DOHH2 (cell line): Measurements from ENCODE around the gene TMEM140.

Source experiments
- EZH2phosphoT487 ChIP-seq: fragments of 200-600 bp; sonication (generic); IDR thresholded peaks from 2 replicates; pipeline ENCODE4 v1.6.1; 2017; ENCODE audit warnings: borderline replicate concordance, mild to moderate bottlenecking, antibody characterized with exemption, low read length, moderate library complexity, mixed read lengths
- TF ChIP-seq, protein P1 (sequence below): fragments of 200-600 bp; sonication (generic); IDR thresholded peaks from one replicate; pipeline ENCODE4 v1.5.1; 2014; ENCODE audit warnings: antibody characterized with exemption, mild to moderate bottlenecking, low read depth, low read length; ENCODE audit not compliant: poor library complexity, severe bottlenecking

- TF ChIP-seq, protein P1, sequence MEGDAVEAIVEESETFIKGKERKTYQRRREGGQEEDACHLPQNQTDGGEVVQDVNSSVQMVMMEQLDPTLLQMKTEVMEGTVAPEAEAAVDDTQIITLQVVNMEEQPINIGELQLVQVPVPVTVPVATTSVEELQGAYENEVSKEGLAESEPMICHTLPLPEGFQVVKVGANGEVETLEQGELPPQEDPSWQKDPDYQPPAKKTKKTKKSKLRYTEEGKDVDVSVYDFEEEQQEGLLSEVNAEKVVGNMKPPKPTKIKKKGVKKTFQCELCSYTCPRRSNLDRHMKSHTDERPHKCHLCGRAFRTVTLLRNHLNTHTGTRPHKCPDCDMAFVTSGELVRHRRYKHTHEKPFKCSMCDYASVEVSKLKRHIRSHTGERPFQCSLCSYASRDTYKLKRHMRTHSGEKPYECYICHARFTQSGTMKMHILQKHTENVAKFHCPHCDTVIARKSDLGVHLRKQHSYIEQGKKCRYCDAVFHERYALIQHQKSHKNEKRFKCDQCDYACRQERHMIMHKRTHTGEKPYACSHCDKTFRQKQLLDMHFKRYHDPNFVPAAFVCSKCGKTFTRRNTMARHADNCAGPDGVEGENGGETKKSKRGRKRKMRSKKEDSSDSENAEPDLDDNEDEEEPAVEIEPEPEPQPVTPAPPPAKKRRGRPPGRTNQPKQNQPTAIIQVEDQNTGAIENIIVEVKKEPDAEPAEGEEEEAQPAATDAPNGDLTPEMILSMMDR: no peak
- TF ChIP-seq EZH2phosphoT487: no peak
These were observed 27.1 kb downstream of the TMEM140 start for GRCh38 chr7:135174941-135175340.
